GM12865 (cell line): Measurements from ENCODE around the gene SMCO1.
"Not testable (repeated sequence)": the region's sequence is repeated elsewhere in the genome, so short reads cannot be mapped to it uniquely, and the experiment has no call there.

Experiments used
- DNase-seq: peaks from one replicate; pipeline ENCODE4 v3.0.0; 2010; ENCODE audit warnings: low read depth
- H3K4me3 ChIP-seq: 2 replicates; pipeline ENCODE4 v1.5.1; 2011; ENCODE audit warnings: mild to moderate bottlenecking, low read depth, low read length, control low read depth
- TF ChIP-seq, protein P1 (sequence below): IDR thresholded peaks from 2 replicates; pipeline ENCODE4 v1.5.1; 2011; ENCODE audit warnings: low read length, control low read depth, low read depth, inconsistent platforms; ENCODE audit not compliant: insufficient read depth; ENCODE audit errors: missing control alignments

SMCO1 gene

DNA sequence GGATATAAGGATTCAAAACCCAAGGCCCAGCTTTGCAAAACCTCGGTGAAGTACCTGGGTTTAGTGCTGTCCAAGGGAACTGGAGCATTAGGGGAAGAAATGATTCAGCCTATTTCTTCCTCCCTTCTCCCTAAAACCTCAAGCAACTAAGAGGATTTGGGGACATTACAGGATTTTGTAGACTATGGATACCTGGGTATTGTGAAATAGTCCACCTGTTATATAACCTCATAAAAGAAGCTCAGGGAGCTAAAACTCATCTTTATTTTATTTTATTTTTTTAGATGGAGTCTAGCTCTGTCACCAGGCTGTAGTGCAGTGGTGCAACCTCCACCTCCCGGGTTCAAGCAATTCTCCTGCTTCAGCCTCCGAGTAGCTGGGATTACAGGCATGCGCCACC lies 8.7 kb upstream of the SMCO1 start:
- DNase-seq: no peak
- no peak overlapping the region for H3K4me3 ChIP-seq
- TF ChIP-seq, protein P1, sequence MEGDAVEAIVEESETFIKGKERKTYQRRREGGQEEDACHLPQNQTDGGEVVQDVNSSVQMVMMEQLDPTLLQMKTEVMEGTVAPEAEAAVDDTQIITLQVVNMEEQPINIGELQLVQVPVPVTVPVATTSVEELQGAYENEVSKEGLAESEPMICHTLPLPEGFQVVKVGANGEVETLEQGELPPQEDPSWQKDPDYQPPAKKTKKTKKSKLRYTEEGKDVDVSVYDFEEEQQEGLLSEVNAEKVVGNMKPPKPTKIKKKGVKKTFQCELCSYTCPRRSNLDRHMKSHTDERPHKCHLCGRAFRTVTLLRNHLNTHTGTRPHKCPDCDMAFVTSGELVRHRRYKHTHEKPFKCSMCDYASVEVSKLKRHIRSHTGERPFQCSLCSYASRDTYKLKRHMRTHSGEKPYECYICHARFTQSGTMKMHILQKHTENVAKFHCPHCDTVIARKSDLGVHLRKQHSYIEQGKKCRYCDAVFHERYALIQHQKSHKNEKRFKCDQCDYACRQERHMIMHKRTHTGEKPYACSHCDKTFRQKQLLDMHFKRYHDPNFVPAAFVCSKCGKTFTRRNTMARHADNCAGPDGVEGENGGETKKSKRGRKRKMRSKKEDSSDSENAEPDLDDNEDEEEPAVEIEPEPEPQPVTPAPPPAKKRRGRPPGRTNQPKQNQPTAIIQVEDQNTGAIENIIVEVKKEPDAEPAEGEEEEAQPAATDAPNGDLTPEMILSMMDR: no peak

GRCh38 chr3:196521291-196521690 lies 6.1 kb upstream of the SMCO1 start:
- not testable (repeated sequence) for H3K4me3 ChIP-seq, DNase-seq

DNA sequence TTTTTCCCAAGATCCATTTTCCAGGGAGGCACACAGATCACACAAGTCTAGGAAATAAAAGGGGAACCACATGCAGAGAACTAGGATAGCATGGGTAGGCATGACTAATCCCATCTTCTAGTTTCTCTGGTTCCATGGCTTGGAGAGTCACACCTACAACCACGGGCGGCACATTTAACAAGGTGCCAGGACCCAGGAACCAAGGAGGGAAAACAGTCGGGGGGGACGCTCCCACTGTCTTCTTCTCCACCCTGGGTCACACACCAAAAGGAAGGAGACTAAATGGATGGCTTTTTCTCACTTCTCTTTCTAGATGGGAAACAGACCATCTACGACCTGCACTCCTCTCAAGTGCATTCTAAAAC lies 4.6 kb upstream of the SMCO1 start:
- no peak overlapping the region for H3K4me3 ChIP-seq
- DNase-seq: peak; percentile 49
- TF ChIP-seq, protein P1: no peak

DNA sequence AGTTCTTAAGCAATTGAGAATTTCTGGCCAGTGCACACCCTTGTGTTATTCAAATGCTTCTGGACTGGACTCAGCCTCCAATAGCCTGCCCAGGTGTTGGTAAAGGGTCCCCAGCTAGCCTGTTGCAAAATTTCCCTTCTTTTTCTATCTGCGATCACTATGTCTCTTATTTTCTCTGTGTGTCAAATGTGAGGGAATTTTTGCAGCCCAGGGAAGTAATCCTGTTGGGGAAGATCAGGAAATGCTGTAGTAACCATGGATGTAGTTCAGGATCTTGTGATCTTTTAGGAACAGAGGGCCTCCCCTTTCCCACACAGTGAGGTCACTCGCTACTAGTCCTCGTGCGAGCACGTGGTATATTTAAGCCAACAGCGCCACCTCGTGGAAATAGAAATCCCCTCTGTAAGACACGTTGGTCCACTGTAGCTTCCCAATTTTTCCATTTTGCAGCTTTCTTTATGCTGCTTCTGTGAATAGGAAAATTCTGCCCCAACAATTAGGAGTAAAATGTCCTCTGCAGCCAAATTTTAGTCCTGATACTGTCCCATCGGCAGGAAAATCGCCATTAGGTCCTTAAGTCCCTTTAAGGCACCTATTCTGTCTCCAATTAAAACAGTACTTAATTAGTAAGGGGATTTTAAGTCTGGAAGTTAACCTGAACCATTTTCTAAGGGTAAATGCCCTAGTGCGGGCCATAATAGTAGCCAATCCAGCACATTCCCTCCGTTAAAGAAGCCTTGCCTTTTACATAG lies 4.0 kb upstream of the SMCO1 start:
- TF ChIP-seq, protein P1: peak; percentile 40
- no peak overlapping the region for H3K4me3 ChIP-seq
- DNase-seq: peak; percentile 75

- H3K4me3 ChIP-seq: no peak overlapping the region
- DNase-seq: peak; percentile 42
Measured at GRCh38 chr3:196517919-196518318, 2.8 kb upstream of the SMCO1 start.

DNA sequence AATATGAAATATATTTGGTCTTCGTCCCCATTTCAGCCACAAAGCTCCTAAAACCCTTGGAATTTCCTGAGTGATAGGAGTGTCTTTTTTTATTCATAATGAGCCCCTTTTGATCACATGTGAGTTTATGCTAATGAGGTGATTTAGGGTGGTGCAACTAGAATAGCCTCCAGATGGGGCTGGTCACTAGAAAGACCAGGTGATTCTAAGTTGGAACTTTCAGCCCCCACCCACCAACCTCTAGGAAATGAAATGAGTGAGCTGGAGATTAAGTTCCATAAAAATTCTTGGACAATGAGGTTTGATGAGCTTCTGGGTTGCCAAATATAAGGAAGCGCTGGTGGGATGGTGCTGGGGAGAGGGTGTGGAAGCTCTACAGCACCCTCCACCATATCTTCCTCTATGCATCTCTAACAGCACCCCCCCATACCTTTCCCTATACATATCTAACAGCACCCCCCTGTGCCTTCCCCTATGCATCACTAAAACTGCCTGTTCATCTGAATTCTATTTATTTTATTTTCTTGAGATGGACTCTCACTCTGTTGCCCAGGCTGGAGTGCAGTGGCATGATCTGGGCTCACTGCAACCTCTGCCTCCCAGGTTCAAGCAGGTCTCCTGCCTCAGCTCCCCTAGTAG lies 2.1 kb upstream of the SMCO1 start:
- no peak overlapping the region for H3K4me3 ChIP-seq
- TF ChIP-seq, protein P1: no peak
- DNase-seq: no peak

More at GRCh38 chr3:196517919-196518318, 2.8 kb upstream of the SMCO1 start:
- TF ChIP-seq, protein P1: no peak

DNA sequence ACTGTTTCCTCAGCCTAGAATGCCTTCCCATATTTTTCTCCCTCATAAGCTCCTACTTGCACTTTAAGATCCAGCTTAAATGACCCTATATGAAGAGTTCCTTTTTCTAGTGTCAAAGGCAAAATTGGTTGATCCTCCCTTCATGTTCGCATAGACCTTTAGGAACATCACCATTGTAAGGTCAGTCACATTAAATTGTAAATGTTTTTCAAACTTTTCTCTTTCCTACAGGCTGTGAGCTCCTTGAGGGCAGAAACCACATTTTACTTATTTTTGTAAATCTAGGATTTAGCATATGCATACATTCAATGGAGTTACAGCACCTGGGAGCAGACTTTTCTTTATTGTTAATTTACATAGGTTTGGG lies 813 bp downstream of the SMCO1 start:
- H3K4me3 ChIP-seq: no peak overlapping the region
- TF ChIP-seq, protein P1: no peak
- DNase-seq: no peak
